Measurements from ENCODE around the gene ETFA.

The ETFA gene

DNA sequence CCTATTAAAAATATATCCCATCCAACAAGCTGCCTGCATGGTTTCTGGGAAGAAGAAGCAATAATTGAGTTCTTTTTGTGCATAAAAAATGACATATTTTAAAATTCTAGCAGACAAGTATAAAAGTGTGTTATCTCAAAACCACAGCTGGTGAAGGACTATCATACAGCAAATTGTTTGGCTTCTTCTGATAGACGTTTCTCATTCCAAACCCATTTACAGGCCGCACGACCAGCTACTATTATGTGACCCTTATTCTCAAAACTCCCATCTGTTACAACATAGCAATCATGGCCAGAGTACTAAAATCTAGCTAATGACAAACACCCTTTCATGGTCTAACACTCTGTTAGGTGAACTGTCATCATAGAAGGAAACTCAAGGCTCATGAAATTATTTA lies 21.7 kb downstream of the ETFA start:
- TF ChIP-seq FEZF1 (tag by site-specific recombination; IDR thresholded peaks at IDR 0.05) = no peak
- TF ChIP-seq, protein P1, sequence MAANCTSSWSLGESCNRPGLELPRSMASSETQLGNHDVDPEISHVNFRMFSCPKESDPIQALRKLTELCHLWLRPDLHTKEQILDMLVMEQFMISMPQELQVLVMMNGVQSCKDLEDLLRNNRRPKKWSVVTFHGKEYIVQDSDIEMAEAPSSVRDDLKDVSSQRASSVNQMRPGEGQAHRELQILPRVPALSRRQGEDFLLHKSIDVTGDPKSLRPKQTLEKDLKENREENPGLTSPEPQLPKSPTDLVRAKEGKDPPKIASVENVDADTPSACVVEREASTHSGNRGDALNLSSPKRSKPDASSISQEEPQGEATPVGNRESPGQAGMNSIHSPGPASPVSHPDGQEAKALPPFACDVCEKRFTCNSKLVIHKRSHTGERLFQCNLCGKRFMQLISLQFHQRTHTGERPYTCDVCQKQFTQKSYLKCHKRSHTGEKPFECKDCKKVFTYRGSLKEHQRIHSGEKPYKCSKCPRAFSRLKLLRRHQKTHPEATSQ (tag by site-specific recombination; IDR thresholded peaks at IDR 0.05) = no peak
- no peak for TF ChIP-seq ZNF473 (tag by site-specific recombination; IDR thresholded peaks at IDR 0.05)
- TF ChIP-seq AEBP2 (tag by site-specific recombination; IDR thresholded peaks at IDR 0.05; ENCODE audit: borderline replicate concordance) = no peak
- no peak for TF ChIP-seq ZNF274 (IDR thresholded peaks at IDR 0.05; ENCODE audit: low read length)
- TF ChIP-seq ZNF274 (tag by site-specific recombination; IDR thresholded peaks at IDR 0.05; ENCODE audit: borderline replicate concordance) = no peak
- no peak for TF ChIP-seq ZNF571 (tag by site-specific recombination; IDR thresholded peaks at IDR 0.05)
- no peak for TF ChIP-seq OSR2 (tag by site-specific recombination; IDR thresholded peaks at IDR 0.05)
- ChIA-PET POLR2A (interaction anchor here (3.2 kb wide), 1 partner anchor 21 kb away, joined by 12 read pairs; the partner anchor contains the start of gene ETFA), CTCF (interaction anchor here (0.6 to 1.0 kb wide), 2 partner anchors 18 to 557 kb away, joined by 3 to 4 read pairs; no protein-coding TSS in a partner anchor)
- H3K4me1 ChIP-seq (ENCODE audit: control insufficient read depth, insufficient read depth, low read length) = peaks cover 15% of the 10 kb centered on the region
- no peaks in the 10 kb centered on the region for H3K9me3 ChIP-seq (ENCODE audit: control insufficient read depth, insufficient read depth, low read depth, low read length)
- H3K4me3 ChIP-seq (ENCODE audit: low read depth, low read length) = no peak overlapping the region
- no peak overlapping the region for H3K27ac ChIP-seq (ENCODE audit: extremely low read depth, low read depth, low read length)
- peaks cover 52 to 60% of the 10 kb centered on the region in 2 experiments for H3K36me3 ChIP-seq (ENCODE audit: control insufficient read depth in 2 of 2, insufficient read depth in 1 of 2, low read length in 2 of 2)

DNA sequence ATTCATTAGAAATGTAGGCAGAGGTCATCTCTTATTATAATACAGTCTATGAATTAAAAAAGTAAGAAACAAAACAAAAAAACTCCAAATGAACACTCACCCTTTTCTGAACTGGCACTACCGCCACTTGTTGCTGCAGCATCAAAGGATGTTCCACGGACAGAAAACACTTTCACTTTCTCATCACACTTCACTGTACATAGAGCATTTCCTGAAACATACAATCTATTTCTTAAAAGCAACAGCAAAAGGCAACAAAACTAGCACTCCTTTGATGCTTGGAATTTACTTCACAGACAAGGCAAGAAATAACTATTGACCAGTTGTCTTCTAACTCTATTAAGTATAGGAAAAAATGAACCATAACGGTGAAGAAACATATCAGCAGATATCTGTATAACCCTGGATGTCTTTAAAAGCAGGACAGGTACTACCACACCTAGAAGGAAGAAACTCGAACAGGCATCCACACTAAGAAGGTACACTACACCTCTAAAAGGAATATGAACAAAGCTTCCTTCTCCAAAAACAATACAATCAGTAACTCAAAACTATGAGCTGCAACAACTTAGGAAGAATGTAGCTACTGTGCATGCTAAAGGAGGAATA lies 24.9 kb downstream of the ETFA start:
- TF ChIP-seq, protein P2, sequence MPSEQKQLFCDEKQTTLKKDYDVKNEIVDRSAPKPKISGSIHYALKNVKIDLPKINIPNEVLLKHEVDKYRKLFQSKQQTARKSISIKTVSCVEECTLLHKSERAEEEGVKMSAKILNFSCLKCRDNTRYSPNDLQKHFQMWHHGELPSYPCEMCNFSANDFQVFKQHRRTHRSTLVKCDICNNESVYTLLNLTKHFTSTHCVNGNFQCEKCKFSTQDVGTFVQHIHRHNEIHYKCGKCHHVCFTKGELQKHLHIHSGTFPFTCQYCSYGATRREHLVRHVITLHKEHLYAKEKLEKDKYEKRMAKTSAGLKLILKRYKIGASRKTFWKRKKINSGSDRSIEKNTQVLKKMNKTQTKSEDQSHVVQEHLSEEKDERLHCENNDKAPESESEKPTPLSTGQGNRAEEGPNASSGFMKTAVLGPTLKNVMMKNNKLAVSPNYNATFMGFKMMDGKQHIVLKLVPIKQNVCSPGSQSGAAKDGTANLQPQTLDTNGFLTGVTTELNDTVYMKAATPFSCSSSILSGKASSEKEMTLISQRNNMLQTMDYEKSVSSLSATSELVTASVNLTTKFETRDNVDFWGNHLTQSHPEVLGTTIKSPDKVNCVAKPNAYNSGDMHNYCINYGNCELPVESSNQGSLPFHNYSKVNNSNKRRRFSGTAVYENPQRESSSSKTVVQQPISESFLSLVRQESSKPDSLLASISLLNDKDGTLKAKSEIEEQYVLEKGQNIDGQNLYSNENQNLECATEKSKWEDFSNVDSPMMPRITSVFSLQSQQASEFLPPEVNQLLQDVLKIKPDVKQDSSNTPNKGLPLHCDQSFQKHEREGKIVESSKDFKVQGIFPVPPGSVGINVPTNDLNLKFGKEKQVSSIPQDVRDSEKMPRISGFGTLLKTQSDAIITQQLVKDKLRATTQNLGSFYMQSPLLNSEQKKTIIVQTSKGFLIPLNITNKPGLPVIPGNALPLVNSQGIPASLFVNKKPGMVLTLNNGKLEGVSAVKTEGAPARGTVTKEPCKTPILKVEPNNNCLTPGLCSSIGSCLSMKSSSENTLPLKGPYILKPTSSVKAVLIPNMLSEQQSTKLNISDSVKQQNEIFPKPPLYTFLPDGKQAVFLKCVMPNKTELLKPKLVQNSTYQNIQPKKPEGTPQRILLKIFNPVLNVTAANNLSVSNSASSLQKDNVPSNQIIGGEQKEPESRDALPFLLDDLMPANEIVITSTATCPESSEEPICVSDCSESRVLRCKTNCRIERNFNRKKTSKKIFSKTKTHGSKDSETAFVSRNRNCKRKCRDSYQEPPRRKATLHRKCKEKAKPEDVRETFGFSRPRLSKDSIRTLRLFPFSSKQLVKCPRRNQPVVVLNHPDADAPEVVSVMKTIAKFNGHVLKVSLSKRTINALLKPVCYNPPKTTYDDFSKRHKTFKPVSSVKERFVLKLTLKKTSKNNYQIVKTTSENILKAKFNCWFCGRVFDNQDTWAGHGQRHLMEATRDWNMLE (tag by site-specific recombination; conservative IDR thresholded peaks at IDR 0.05; ENCODE audit: low read depth) = no peak
- TF ChIP-seq SP3 (tag by site-specific recombination; IDR thresholded peaks at IDR 0.05) (no peak), SCRT2 (tag by site-specific recombination; IDR thresholded peaks at IDR 0.05) (peak; percentile 90), ZNF776 (tag by site-specific recombination; IDR thresholded peaks at IDR 0.05; ENCODE audit: borderline replicate concordance) (no peak), ZNF341 (tag by site-specific recombination; IDR thresholded peaks at IDR 0.05; ENCODE audit: low read depth) (no peak)
- peaks cover 79 to 92% of the 10 kb centered on the region in 2 experiments for H3K36me3 ChIP-seq (ENCODE audit: control insufficient read depth in 2 of 2, insufficient read depth in 1 of 2, low read length in 2 of 2)
- CTCF ChIA-PET = interaction anchor here (0.6 to 1.8 kb wide), 8 partner anchors 11 to 532 kb away, joined by 3 to 10 read pairs (median 4); no protein-coding TSS in a partner anchor
- no peak overlapping the region for H3K27ac ChIP-seq (ENCODE audit: extremely low read depth, low read depth, low read length)
- POLR2A ChIA-PET = interaction anchor here (0.6 kb wide), 1 partner anchor 44 kb away, joined by 6 read pairs; no protein-coding TSS in a partner anchor
- H3K4me1 ChIP-seq (ENCODE audit: control insufficient read depth, insufficient read depth, low read length) = no peaks in the 10 kb centered on the region
- no peaks in the 10 kb centered on the region for H3K9me3 ChIP-seq (ENCODE audit: control insufficient read depth, insufficient read depth, low read depth, low read length)
- no peak overlapping the region for H3K4me3 ChIP-seq (ENCODE audit: low read depth, low read length)

All from HEK293 (cell line).